GM19467 (cell line): ENCODE data around the gene RIMBP2.
"Not testable (repeated sequence)": the region's sequence is repeated elsewhere in the genome, so short reads cannot be mapped to it uniquely, and the experiment has no call there.

ENCODE experiments used
- ATAC-seq: cut with Tn5 transposase; IDR thresholded peaks from one replicate; pipeline ENCODE4 v1.9.1; 2021; ENCODE audit warnings: mild to moderate bottlenecking, moderate library complexity; ENCODE audit not compliant: unreplicated experiment

The RIMBP2 gene

DNA sequence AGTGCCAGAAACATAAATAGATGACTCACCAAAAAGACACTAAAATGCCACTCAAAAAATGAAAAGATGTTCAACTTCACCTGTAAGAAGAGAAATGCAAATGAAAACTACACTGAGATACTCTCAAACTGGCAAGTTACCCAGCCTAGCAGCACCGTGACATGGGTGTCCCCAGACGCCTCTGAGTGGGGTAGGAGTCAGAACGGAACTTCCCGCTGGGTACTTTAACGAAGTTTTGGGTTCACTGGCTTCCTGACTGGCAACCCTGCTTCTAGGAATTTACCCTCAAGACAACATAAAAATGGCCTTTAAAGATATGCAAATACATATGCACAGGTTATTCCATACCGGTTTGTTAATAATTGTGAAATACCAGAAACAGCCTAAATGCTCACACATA lies 52.6 kb downstream of the RIMBP2 start:
- ATAC-seq = no peak

DNA sequence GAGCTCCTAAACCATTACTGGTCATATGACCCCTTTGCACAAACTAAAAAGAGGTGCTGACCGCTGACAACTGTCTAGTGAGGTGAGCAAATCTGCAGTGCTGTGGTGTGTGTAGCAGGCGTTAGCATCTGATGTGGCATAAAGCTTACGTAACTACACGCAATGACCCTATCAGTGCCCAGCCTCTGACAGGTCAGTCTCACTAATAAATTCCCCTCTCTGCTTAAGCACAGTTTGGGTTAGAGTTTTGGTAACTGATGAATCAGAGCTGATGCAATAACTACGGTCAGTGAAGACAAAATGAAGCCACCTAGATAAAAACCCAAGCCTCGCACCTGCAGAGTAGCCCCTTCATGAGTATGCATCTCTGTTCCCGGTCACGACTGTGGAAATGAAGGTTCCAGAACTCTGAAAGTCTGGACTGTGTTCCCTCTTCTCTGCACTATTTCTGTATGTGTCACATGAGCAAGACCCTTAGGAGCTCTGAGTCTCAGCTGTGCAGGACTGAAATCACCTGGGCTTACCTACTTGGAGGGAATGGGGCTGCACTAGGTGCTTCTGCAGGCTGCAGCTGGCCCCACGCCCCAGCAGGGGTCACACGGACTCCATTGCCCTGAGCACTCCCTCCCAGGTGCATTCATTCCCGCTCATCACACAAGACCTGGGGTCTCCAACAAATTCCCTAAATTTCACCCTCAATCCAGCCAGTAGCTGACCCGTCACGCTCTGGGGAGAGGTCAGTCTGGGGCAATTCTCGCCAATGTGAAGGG lies 54.4 kb downstream of the RIMBP2 start:
- no peak for ATAC-seq

DNA sequence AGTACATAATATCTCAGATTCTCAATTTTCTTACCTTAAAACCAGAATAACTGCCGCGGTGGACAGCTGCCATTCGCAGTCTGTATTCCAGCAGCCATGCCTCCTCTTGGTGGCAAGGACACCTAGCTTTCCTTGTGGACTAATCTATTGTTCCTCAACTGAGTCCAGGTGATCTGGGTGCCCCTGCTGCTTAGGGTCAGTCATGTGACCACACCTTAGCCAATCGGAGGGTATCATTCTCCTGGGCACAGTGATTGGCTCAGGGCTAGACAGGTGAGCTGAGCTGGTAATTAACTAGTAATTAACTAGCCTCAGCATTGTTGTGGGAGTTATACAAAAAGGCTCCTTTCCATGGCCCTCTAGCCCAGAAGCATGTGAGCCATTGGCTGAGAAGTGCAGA lies 55.0 kb downstream of the RIMBP2 start:
- ATAC-seq = no peak

DNA sequence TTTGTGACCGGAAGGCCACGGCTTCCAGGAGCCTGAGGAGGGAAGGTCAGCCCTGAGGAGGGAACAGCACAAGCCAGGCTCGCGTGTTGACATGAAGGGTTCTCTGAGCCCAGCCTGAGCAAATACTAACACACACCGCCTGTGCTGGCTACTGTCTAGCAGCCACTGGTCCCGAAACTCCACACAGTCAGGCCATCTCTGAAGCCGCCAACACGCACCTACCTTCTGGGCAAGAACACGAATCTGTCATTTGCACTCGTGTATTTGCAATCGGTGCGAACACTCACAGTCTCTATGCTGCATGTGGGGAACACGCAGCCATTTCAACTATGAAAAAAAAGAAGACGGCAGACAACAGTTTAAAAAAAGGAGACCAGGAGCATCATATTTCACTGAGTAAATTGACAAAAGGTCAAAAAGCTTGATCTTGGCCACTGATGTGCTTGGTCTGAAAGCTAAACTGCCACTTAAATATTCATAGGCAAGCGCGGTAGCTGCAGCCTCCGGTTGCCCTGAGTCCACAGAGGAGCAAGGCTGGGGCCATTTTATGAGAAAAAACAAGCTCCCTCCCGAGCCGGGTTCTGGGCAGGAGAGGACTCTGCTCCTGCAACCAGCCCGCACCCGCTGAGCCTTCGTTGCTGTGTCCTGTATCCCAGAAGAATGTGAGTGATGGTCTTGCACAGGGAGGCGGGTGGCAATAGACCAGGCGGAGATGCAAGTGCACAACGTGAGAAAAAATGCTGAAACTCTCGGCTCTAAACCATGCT lies 57.8 kb downstream of the RIMBP2 start:
- no peak for ATAC-seq

- no peak for ATAC-seq
Measured at GRCh38 chr12:130656411-130656810, 59.7 kb downstream of the RIMBP2 start.

DNA sequence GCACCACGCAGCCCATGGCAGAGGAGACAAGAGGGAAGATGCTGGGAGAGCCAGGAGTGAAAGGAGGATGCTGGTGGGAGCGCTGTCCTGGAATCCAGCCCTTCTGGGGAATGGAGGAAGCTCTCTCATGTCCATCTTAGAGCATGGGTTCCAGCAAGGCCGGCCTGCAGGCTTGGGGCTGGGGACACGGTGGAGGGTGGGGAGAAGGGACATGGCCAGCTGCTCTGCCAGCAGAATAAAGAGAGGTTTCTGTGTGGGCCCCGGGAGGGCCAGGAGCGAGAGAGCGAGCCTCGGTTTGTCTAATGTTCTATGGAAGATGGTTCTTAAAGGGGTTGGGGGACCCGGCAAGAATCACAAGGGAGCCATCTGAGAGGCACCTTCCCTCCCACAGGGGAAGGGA lies 60.2 kb downstream of the RIMBP2 start:
- ATAC-seq = no peak

- no peak for ATAC-seq
Measured at GRCh38 chr12:130655010-130655409, 61.1 kb downstream of the RIMBP2 start.

GRCh38 chr12:130651188-130651959 lies 64.7 kb downstream of the RIMBP2 start:
- ATAC-seq = no peak

DNA sequence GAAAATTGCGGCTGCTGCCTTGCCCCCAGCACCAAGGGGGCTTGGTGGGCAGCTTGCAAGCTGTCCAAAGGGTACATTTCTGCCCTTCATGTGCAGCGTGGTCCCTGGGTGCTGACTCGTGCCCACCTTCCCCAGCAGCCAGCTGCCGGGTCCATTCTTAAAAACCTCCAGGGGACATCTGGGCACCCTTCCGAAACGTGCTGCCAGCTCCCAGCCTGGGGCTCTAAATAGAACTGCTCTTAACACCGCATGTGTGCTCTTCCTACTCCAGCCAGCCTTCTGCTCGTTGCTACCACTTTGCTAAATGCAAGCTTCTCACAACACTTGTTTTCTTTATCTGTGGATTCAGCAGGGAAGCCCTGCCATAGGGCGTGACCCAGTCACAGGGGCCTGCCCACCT lies 66.0 kb downstream of the RIMBP2 start:
- ATAC-seq = no peak

- no peak for ATAC-seq
Measured at GRCh38 chr12:130649101-130650045, 66.7 kb downstream of the RIMBP2 start.

DNA sequence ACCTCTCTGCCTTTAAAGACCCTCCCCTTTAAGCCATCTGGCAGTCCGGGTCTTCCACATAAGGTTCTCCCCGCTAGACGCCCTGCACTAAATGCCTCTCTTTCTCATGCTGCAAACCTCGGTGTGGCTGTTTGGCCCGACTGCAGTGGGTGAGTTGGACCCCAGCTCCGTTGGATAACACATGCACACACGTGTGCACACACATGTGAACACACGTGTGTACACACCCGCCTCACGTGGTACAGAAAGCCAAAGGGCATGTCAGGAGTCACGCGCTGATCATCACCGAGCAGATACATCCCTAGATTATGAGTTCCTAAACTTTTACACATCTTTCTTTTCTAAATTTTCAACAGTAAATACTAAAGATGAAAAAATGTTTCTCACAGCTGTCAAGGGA lies 68.3 kb downstream of the RIMBP2 start:
- no peak for ATAC-seq

GRCh38 chr12:130646716-130647370 lies 69.3 kb downstream of the RIMBP2 start:
- ATAC-seq = no peak

- not testable (repeated sequence) for ATAC-seq
Measured at GRCh38 chr12:130646191-130646590, 69.9 kb downstream of the RIMBP2 start.

DNA sequence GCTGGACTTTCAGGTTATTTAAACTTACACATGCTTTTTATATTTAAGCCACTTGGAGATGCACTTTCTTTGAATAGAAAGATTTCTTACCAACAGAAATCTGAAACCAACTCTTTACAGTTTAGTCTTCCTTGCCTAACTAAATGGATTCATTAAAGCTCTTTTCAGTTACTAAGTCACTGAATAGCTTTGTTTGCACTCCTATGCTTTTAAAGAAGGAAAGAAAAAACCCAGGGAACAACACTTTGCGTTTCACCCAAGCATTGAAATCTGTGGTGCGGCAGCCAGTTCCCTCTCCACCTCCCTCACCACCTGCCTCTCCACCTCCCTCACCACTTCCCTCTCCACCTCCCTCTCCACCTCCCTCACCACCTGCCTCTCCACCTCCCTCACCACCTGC lies 70.3 kb downstream of the RIMBP2 start:
- no peak for ATAC-seq

GRCh38 chr12:130644566-130644965 lies 71.5 kb downstream of the RIMBP2 start:
- no peak for ATAC-seq

DNA sequence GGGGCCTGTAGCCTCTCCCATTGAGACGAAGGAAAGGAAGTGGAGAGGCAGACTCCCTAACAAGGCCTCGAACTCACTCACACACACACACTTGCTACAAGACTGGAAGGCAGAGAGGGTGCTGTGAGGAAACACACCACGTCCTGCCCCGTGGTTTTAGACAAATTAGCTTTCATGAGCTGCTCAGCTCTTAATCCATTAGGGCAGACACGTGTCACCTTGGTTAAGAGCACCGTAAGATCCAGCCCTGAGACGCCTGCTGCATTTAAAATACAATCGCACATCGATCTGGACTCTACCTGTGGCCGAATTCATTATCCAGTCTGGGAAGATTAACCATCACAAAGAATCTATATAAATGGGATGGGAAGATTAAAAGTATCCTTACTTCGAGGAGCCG lies 72.0 kb downstream of the RIMBP2 start:
- no peak for ATAC-seq

DNA sequence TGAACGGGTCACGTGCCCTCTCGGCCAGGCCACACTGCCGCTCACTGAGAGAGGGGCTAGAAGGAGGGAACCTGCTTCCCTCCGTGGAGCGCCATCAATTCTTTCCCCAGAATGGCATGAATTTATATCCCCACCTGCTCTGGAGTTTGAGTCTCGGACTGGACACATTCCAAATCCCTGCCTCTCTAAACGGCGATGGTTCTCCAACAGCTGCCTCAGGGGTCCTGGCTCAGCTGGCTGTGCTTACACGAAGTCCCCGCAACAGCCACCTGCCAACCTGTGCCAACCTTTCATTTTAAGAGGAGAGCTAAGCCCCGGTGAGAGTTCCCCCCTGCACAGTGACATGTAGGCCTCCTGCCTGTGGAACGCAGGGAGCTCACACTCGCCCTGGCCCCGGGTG lies 73.2 kb downstream of the RIMBP2 start:
- ATAC-seq = no peak

GRCh38 chr12:130641533-130642184 lies 74.4 kb downstream of the RIMBP2 start:
- no peak for ATAC-seq

DNA sequence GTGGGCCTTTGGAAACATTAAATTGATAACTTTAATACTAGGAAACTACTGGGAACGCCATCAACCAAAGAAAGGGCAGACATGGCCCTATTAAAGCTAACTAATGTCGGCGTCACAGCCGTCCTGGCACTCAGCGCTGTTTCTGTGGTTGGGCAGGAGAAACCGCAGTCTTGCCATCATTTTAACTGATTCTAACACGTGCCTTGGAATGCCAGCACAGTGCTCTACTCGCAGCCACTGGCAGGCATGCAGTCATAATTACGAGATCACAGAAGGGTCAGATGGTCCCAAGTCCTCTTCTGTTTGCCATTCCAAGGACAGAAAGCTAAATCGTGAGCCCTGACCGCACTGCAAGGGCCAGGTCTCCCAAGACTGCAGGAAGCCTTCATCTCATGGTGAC lies 75.2 kb downstream of the RIMBP2 start:
- ATAC-seq = no peak

DNA sequence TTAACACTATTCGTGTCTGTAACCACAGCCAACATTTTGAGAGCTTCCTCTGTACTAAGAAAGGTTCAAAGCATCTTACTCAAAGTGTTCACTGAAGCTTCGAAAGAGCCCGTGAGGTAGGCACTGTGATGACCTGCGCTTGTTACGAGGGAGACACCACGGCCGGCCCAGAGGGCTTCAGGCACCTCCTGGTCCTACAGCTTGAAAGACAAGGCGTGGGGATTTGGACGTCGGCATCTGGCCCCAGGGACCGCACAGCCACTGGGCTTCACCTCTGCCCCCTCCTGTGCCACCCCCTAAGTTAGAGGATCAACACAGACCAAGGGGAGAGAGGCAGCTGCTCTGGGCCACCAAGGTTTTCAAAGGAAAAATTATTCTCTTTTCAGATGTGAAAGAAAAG lies 75.6 kb downstream of the RIMBP2 start:
- ATAC-seq = no peak
